Cardiac muscle cell (in vitro differentiated cells and primary cell): ENCODE results near the gene DCT. TPM values are rescaled to one million over a fixed set of nuclear protein-coding genes. Genes with fewer than 3 reads are reported as not detected.

Experiments used
- DNase-seq, 2 donors: peaks; one replicate each; pipeline versions ENCODE4 v3.0.0 to v3.0.0-alpha.2; 2010 to 2017; ENCODE audit warnings: low read depth in 1 of 2, low spot score in 1 of 2
- H3K27ac ChIP-seq: fragments of 200-600 bp; sonication (generic); 2 replicates; pipeline ENCODE4 v1.5.1; 2016
- H3K27me3 ChIP-seq: fragments of 200-600 bp; sonication (generic); 2 replicates; pipeline ENCODE4 v1.6.0; 2016; ENCODE audit warnings: control low read depth
- H3K36me3 ChIP-seq: fragments of 200-600 bp; sonication (generic); 2 replicates; pipeline ENCODE4 v1.5.1; 2016; ENCODE audit warnings: control low read depth
- H3K4me1 ChIP-seq: fragments of 200-600 bp; sonication (generic); 2 replicates; pipeline ENCODE4 v1.8.1; 2017; ENCODE audit warnings: low read depth, mild to moderate bottlenecking, mixed run types
- H3K4me3 ChIP-seq: fragments of 200-600 bp; sonication (generic); 2 replicates; pipeline ENCODE4 v1.5.1; 2016; ENCODE audit warnings: mild to moderate bottlenecking
- H3K9me3 ChIP-seq: fragments of 200-600 bp; sonication (generic); 2 replicates; pipeline ENCODE4 v1.5.1; 2017; ENCODE audit warnings: low read depth, mild to moderate bottlenecking, control low read depth
- CTCF ChIP-seq: IDR thresholded peaks from 2 replicates; pipeline ENCODE4 v1.5.1; 2012; ENCODE audit warnings: low read depth, mild to moderate bottlenecking, low read length
- polyA plus RNA-seq: library from polyadenylated mRNA; unstranded; fragments of >200 nt; fragmentation: Nextera tagmentation; extraction: Ambion mirVana; gene quantifications from 2 replicates; pipeline ENCODE4 v1.2.1, GENCODE V29; 2016
- total RNA-seq: library from RNA; depleted of rRNA; stranded (reverse); fragments of >200 nt; gene quantifications from 2 replicates; pipeline ENCODE4 v1.2.3, GENCODE V29; 2016

The DCT gene
- total and polyA plus RNA-seq, 2 experiments from 2014 or later: 0.18 TPM; not detected in 1

- no peak overlapping the region for H3K4me3 ChIP-seq
- H3K27ac ChIP-seq: peak overlapping the region; percentile 76
- DNase-seq: no peak
- peaks cover 43% of the 10 kb centered on the region for H3K4me1 ChIP-seq
- no peak for TF ChIP-seq CTCF
- H3K27me3 ChIP-seq: no peaks in the 10 kb centered on the region
- no peaks in the 10 kb centered on the region for H3K9me3 ChIP-seq
- H3K36me3 ChIP-seq: no peaks in the 10 kb centered on the region
Measured at GRCh38 chr13:94431987-94432386, 47.5 kb downstream of the DCT start.

- H3K27ac ChIP-seq: peak overlapping the region; percentile 76
- no peaks in the 10 kb centered on the region for H3K36me3 ChIP-seq
- H3K27me3 ChIP-seq: no peaks in the 10 kb centered on the region
- peak in 1 of 2 donors; percentile 83 for DNase-seq
- H3K4me1 ChIP-seq: peaks cover 43% of the 10 kb centered on the region
- H3K9me3 ChIP-seq: no peaks in the 10 kb centered on the region
- peak; percentile 56 for TF ChIP-seq CTCF
- no peak overlapping the region for H3K4me3 ChIP-seq
Measured at GRCh38 chr13:94431574-94431973, 47.9 kb downstream of the DCT start.

DNA sequence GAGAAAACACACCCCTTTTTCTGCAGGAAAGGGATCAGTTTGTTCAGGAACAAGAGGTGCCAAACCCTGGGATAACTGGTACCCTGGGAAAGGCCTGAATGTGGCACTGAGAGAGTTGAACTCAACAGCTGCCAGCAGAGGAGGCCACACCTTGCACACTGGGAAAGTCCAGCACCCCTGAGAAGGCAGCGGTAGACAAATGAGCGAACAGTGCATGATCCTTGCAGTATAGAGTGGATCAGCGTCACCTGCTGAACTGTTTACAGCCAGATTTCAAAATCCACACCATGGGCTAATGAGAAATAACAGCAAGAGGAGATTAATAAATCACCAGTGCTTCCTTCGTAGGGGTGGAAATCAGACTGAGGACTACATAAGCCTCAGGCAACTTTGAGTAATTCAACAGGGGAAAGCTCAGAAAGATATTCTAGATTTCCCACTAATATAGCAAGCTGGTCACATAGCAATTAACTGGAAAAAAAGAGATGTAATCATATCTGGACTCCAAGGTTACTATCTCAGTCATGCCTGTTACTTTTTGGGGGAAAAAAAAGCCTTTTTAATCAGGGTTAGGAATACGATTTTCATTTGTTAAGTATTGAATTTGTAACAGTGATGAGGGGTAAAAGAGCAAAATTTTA, 52.0 kb downstream of the DCT start:
- Histone ChIP-seq H3K4me1 (peaks cover 19% of the 10 kb centered on the region), H3K9me3 (no peaks in the 10 kb centered on the region), H3K36me3 (no peaks in the 10 kb centered on the region), H3K27me3 (no peaks in the 10 kb centered on the region), H3K27ac (no peak overlapping the region), H3K4me3 (no peak overlapping the region)
- no peak for DNase-seq
- no peak for TF ChIP-seq CTCF

DNA sequence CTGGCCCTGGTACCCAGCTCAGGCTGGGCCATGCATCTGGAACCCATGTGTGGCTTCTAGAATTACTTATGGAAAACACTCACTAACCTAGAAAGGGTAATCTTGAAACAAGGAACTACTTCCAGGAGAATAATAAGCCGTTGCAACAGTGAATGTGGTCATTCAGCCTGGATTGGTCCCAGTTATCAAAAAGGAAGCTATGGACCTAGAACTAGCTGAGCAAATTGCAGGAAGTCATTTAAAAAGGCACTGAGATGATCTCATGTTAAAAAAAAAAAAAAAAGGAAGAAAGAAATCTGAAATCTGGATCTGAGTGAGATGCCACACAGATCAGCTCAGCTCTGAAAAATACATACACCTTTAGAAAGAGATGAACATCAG, 59.6 kb downstream of the DCT start:
- no peaks in the 10 kb centered on the region for H3K27me3 ChIP-seq
- TF ChIP-seq CTCF: no peak
- H3K27ac ChIP-seq: no peak overlapping the region
- H3K4me3 ChIP-seq: no peak overlapping the region
- DNase-seq: no peak
- peaks cover 13% of the 10 kb centered on the region for H3K4me1 ChIP-seq
- no peaks in the 10 kb centered on the region for H3K9me3 ChIP-seq
- no peaks in the 10 kb centered on the region for H3K36me3 ChIP-seq

DNA sequence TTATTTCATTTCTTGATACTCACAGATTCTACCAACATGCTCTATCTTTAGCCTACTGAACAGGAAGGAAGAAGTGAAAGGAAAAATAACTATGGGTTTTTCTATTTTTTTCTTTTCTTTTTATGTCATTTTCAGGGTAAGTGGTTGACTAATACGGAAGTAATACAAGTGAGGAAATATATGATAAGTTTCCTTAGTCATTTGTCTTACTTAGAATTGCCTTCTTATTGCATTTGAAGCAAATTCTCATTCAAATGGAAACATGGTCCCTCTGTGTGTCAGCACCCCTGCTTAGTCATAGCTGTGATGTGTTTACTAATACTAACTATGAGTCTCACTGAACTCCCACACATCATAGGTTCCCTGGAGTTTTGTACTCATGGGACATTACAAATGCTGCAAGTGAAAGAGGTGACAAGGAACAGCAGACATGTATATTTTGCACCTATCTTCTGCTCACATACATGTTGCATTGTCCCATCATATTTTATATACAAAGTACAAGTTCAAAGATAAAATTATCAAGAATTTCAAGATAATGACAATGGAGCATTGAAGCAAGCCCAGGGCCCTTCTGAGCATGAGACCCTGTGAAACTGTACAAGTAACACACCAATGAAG, 60.1 kb downstream of the DCT start:
- H3K4me3 ChIP-seq: no peak overlapping the region
- no peaks in the 10 kb centered on the region for H3K9me3 ChIP-seq
- H3K36me3 ChIP-seq: no peaks in the 10 kb centered on the region
- peaks cover 18% of the 10 kb centered on the region for H3K4me1 ChIP-seq
- no peaks in the 10 kb centered on the region for H3K27me3 ChIP-seq
- DNase-seq: peak in 1 of 2 donors; percentile 82
- TF ChIP-seq CTCF: no peak
- H3K27ac ChIP-seq: no peak overlapping the region
